PC-3 (cell line): ENCODE data around the gene RDX.

Experiments
- EZH2 ChIP-seq: fragments of 300-600 bp; sonication (generic); IDR thresholded peaks from one replicate; pipeline ENCODE4 v1.6.1; 2017; ENCODE audit warnings: antibody characterized with exemption, mild to moderate bottlenecking, low read length; ENCODE audit not compliant: unreplicated experiment
- EZH2phosphoT487 ChIP-seq: fragments of 300-600 bp; sonication (generic); IDR thresholded peaks from 2 replicates; pipeline ENCODE4 v1.6.1; 2018; ENCODE audit warnings: mild to moderate bottlenecking, antibody characterized with exemption, low read length, borderline replicate concordance
- TF ChIP-seq, protein P1 (sequence below): fragments of 300-600 bp; sonication (generic); conservative IDR thresholded peaks from 2 replicates; pipeline ENCODE4 v1.5.1; 2017; ENCODE audit warnings: antibody characterized with exemption, low read depth, mild to moderate bottlenecking, low read length

DNA sequence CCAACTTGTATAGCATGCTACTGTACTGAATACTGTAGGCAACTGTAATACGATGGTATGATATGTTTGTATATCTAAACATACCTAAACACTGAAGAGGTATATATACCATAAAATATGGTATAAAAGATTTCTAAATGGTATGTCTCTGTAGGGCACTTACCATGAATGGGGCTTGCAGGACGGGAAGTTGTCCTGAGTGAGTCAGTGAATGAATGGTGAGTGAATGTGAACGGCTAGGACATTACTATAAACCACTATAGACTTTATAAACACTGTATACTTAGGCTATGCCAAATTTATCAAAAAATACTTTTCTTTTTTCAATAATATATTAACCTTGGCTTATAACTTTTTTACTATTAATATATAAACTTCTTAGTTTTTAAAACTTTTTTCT, 136.4 kb downstream of the RDX start:
- no peak for TF ChIP-seq EZH2
- TF ChIP-seq, protein P1, sequence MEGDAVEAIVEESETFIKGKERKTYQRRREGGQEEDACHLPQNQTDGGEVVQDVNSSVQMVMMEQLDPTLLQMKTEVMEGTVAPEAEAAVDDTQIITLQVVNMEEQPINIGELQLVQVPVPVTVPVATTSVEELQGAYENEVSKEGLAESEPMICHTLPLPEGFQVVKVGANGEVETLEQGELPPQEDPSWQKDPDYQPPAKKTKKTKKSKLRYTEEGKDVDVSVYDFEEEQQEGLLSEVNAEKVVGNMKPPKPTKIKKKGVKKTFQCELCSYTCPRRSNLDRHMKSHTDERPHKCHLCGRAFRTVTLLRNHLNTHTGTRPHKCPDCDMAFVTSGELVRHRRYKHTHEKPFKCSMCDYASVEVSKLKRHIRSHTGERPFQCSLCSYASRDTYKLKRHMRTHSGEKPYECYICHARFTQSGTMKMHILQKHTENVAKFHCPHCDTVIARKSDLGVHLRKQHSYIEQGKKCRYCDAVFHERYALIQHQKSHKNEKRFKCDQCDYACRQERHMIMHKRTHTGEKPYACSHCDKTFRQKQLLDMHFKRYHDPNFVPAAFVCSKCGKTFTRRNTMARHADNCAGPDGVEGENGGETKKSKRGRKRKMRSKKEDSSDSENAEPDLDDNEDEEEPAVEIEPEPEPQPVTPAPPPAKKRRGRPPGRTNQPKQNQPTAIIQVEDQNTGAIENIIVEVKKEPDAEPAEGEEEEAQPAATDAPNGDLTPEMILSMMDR: no peak
- TF ChIP-seq EZH2phosphoT487: no peak
